HG03039 (cell line): ENCODE measurements around the gene CHRM2.

Experiments
- ATAC-seq: cut with Tn5 transposase; IDR thresholded peaks from one replicate; pipeline ENCODE4 v1.9.1; 2021; ENCODE audit warnings: mild to moderate bottlenecking, moderate library complexity; ENCODE audit not compliant: unreplicated experiment

Gene CHRM2

GRCh38 chr7:136891850-136892249, 23.4 kb downstream of the CHRM2 start:
- no peak for ATAC-seq

DNA sequence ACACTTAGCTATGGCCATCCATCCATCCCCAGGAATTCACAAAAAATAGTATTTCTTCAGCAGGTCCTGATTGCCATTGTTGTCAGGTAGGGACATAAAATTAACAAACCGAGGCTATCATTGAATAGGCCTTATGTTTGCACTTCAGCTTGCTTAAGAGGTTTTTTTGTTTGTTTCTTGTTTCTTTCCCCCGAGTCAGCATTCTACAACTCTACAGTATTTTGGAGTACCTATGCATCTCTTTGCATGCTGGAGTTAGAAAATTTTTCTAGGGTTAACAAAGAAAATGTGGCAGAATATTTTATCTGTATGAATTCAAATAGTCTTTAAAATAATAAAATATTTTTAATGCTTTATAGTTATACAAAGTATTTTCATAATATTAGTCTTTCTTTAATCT, 26.3 kb downstream of the CHRM2 start:
- ATAC-seq: no peak

DNA sequence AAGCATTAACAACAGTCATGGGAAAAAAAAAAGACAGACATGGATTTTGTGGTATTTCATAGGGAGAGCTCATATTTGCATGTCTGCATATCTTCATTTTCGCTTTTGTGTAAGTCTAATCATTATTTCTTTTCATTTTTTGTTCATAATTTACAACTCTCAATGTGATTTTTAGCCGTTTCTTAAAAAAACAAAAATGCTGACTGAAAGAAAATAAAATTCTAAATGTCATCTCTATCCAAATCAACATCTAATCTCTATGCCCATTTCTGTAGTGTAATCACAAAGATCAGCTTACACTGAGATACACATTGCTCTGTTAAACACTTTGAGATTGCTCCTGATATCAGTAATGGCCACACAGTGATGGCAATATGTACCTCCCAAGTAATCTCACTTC, 29.2 kb downstream of the CHRM2 start:
- ATAC-seq: no peak

GRCh38 chr7:136900005-136900404, 31.6 kb downstream of the CHRM2 start:
- ATAC-seq: no peak

DNA sequence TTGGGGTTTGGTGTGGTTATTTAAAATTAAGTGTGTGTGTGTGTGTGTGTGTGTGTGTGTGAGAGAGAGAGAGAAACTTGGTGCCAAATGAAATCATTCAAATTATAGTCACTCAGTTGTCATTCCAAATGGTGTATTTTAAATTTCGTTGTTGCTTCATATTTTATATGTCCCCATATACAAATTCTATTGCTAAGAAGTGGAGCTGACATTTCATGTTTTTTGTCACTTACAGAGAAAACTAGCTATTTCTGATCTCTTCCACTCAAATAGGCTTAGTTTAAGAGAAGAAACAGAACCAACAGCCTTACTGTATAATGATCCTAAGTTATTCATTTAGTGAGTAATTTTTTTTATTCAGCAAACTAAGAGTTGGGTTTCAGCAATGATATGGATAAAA, 42.3 kb downstream of the CHRM2 start:
- no peak for ATAC-seq

GRCh38 chr7:136911344-136911743, 42.9 kb downstream of the CHRM2 start:
- no peak for ATAC-seq

- ATAC-seq: no peak
These were observed 43.9 kb downstream of the CHRM2 start for GRCh38 chr7:136912339-136912738.

- no peak for ATAC-seq
These were observed 45.6 kb downstream of the CHRM2 start for GRCh38 chr7:136914016-136914415.

- no peak for ATAC-seq
These were observed 51.4 kb downstream of the CHRM2 start for GRCh38 chr7:136919820-136920219.

GRCh38 chr7:136923111-136923667, 54.7 kb downstream of the CHRM2 start:
- ATAC-seq: no peak

GRCh38 chr7:136925044-136925443, 56.6 kb downstream of the CHRM2 start:
- no peak for ATAC-seq

DNA sequence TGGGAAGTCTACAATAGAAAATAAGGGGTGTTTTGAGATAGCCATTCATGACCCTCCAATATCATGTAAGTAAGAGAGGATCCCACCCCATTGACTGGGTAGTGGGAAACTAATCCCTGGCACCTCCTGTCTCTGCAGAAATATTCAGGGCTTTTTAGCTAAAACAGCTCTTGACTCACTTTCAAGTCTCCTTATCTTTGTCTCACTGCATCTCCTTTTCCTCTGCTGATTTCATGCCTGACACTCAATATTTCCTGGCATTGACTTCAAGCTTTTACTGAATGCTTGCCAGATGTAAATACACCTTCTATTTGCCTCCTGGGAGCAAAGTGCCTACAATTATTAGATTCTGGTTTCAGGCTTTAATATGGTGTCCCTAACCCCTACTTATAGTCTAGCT, 57.1 kb downstream of the CHRM2 start:
- no peak for ATAC-seq

DNA sequence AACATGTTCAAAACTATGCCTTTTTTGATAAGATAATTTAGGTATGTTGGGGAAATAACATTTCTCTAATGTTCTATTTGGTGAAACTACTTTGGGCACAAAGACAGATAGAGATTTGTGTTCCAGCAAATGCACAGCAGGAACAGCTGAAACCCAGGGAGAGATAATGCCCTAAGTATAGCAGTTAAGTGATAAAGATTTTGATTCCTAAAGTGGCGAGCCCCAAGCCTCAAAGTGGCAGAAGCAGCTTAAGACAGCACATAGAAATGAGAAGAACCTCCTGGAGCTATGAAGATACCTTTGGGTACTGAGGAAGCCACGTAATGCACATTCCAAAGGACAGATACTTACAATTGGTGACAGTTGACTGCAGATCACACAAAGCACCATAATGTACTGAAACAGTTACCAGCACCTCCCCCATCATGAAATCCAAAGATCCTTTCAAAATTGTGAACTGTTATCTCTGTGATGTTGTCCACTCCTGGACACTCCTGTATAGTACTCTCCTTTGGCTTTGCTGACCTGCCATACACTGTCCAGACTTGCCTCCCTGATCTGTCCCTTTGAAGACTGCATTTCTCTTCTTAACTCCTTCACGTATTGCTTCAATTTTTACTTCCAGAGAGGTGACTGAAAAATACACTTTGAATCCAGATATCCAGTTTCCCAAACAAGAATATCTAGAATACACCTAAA, 62.9 kb downstream of the CHRM2 start:
- no peak for ATAC-seq

- no peak for ATAC-seq
These were observed 69.0 kb downstream of the CHRM2 start for GRCh38 chr7:136937436-136937835.

- no peak for ATAC-seq
These were observed 70.0 kb downstream of the CHRM2 start for GRCh38 chr7:136938476-136938875.

GRCh38 chr7:136940122-136940521, 71.7 kb downstream of the CHRM2 start:
- ATAC-seq: no peak

DNA sequence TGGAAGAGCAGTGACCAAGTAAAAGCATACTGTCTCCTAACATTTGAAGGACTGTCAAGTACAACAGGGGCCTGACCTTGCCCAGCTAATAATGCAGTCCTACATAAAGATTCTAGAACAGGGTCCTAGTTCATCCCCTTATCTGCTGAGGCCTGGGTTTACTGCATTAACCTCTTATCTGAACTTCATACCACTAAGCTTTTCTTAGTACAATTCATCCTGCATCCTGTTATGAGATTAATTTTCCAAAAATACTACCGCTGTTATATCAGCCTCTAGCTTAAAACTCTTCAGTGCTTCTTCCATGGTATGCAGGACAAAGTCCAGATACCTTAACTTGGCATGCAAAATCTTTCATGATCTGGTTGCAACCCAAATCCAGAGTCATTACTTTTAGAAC, 72.5 kb downstream of the CHRM2 start:
- ATAC-seq: no peak

GRCh38 chr7:136941816-136942215, 73.4 kb downstream of the CHRM2 start:
- ATAC-seq: no peak

DNA sequence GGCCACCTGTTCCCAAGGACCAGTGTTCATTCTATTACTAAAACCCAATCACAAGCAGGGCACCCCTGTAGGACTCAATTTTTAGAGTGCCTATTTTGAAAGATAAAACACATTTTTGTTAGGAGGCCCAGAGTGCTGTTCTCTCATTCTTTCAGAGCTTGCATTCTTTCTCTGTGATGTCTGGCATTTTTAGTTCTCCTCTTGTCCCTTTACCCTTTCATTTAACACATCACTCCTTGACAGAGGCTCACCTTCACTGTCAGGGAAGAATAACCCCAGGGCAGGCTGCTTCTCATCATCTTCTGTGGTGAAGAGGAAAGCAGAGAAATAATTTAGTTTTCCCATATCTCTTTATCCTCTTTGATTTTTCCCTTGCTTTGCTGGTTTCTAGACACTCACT, 73.9 kb downstream of the CHRM2 start:
- no peak for ATAC-seq

DNA sequence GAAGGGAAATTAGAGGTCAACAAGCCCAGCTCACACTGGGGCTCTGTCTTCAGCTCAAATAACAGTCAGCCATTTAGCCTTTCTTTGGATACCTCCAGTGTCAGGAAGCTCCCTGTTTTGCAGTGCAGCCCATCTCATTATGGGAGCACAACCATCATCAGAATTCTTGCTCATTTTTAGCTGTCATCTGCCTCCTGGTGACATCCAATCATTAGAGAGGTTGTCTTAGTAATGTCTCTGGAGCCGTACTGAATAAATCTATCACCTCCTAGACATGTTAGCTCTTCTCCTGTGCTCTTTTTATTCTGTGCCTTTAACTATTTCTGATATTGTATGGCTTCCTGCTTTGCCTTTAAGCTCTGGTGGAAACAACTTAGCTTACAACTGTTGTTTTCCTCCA, 74.5 kb downstream of the CHRM2 start:
- no peak for ATAC-seq

DNA sequence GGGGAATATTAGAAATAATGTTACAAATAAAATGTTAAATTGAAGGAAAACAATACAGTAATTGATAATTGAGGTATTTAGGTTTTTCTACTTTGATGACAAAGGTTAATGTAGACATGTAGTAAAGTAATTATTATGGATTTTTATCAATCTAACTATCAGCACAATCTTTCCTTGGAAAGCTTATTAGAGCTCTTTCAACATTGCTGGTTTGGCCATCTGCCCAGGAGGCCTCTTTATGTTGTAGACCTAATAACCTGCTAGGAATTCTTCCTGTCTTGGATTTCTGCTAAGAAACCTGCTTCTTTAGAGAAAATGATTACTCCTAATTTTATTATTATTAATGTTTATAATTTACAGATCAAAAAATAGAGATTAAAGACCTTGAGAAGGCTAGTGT, 78.9 kb downstream of the CHRM2 start:
- ATAC-seq: no peak

- no peak for ATAC-seq
These were observed 81.9 kb downstream of the CHRM2 start for GRCh38 chr7:136950331-136950730.

GRCh38 chr7:136953386-136953785, 84.9 kb downstream of the CHRM2 start:
- no peak for ATAC-seq
